SK-MEL-5 (cell line): Measurements from ENCODE around the gene UBQLNL. TPM values are rescaled to one million over a fixed set of nuclear protein-coding genes. Genes with fewer than 3 reads are reported as not detected.

Experiments used
- DNase-seq: peaks from one replicate; pipeline ENCODE4 v3.0.0-alpha.2; 2016; ENCODE audit warnings: low read depth, low spot score
- in situ Hi-C: cut with HindIII; loops from 2 replicates; pipeline ENCODE4 v1.10.0; 2016; ENCODE audit warnings: low sequenced_read_pairs, high pct_unique_total_duplicates, low pct_unique_long_range_greater_than_20kb
- total RNA-seq: library from RNA; depleted of rRNA; stranded (reverse); fragments of >200 nt; shearing (Covaris generic); gene quantifications from 2 replicates; pipeline ENCODE4 v1.2.3, GENCODE V29; 2014

UBQLNL gene
- total RNA-seq, 1 experiment from 2014 or later: not detected

- in situ Hi-C loops: no loop called here
- peak; percentile 31 for DNase-seq
Measured at GRCh38 chr11:5521540-5521939, 5.0 kb upstream of the UBQLNL start.

GRCh38 chr11:5514841-5515240, 1.7 kb downstream of the UBQLNL start:
- in situ Hi-C loops: no loop called here

GRCh38 chr11:5509803-5510202, 6.7 kb downstream of the UBQLNL start, which contains the start of gene UBQLN3:
TSS of gene UBQLN3 (minus strand) at chr11:5509957. CDS start at chr11:5509558, 399 bp downstream.
- in situ Hi-C loops: no loop called here

More at GRCh38 chr11:5514841-5515240, 1.7 kb downstream of the UBQLNL start:
- DNase-seq: no peak

GRCh38 chr11:5508605-5509004, 7.9 kb downstream of the UBQLNL start:
- in situ Hi-C loops: no loop called here
- no peak for DNase-seq

More at GRCh38 chr11:5509803-5510202, 6.7 kb downstream of the UBQLNL start, which contains the start of gene UBQLN3:
- DNase-seq: no peak

- DNase-seq: no peak
Measured at GRCh38 chr11:5507933-5508305, 8.6 kb downstream of the UBQLNL start.

GRCh38 chr11:5507177-5507932, 9.1 kb downstream of the UBQLNL start:
- no peak for DNase-seq
- in situ Hi-C loops: no loop called here

More at GRCh38 chr11:5507933-5508305, 8.6 kb downstream of the UBQLNL start:
- in situ Hi-C loops: no loop called here

- in situ Hi-C loops: no loop called here
- DNase-seq: peak; percentile 66
Measured at GRCh38 chr11:5505363-5506048, 11.0 kb downstream of the UBQLNL start.

- in situ Hi-C loops: no loop called here
- no peak for DNase-seq
Measured at GRCh38 chr11:5504403-5504921, 12.0 kb downstream of the UBQLNL start.

- in situ Hi-C loops: no loop called here
- DNase-seq: no peak
Measured at GRCh38 chr11:5500393-5500801, 16.1 kb downstream of the UBQLNL start.

GRCh38 chr11:5499671-5500070, 16.8 kb downstream of the UBQLNL start:
- in situ Hi-C loops: no loop called here
- no peak for DNase-seq

GRCh38 chr11:5489576-5490357, 26.7 kb downstream of the UBQLNL start:
- no peak for DNase-seq
- in situ Hi-C loops: no loop called here

GRCh38 chr11:5488798-5489399, 27.6 kb downstream of the UBQLNL start:
- in situ Hi-C loops: no loop called here

GRCh38 chr11:5488385-5488784, 28.1 kb downstream of the UBQLNL start, which contains the start of gene OR52D1:
TSS of gene OR52D1 (plus strand) at chr11:5488685. CDS start at chr11:5488707, 22 bp downstream.
- in situ Hi-C loops: no loop called here
- no peak for DNase-seq

More at GRCh38 chr11:5488798-5489399, 27.6 kb downstream of the UBQLNL start:
- DNase-seq: no peak

- in situ Hi-C loops: no loop called here
- no peak for DNase-seq
Measured at GRCh38 chr11:5486421-5486820, 30.1 kb downstream of the UBQLNL start.

GRCh38 chr11:5486003-5486402, 30.5 kb downstream of the UBQLNL start:
- no peak for DNase-seq
- in situ Hi-C loops: no loop called here

GRCh38 chr11:5476186-5476819, 40.2 kb downstream of the UBQLNL start:
- in situ Hi-C loops: no loop called here

GRCh38 chr11:5473921-5474320, 42.6 kb downstream of the UBQLNL start:
- in situ Hi-C loops: no loop called here

More at GRCh38 chr11:5476186-5476819, 40.2 kb downstream of the UBQLNL start:
- DNase-seq: peak; percentile 74

More at GRCh38 chr11:5473921-5474320, 42.6 kb downstream of the UBQLNL start:
- DNase-seq: no peak
